OCI-LY7 (cell line): Measurements from ENCODE around the gene SHOC2. TPM values are rescaled to one million over a fixed set of nuclear protein-coding genes. Genes with fewer than 3 reads are reported as not detected.

Source experiments
- BruUV-seq: library from RNA; stranded (reverse); fragments of 400-500 nt; replicated peaks from 2 replicates; lab custom pipeline; 2021; lab: Mats Ljungman, UMichigan
- CTCF ChIA-PET: fragments of 300-600 bp; sonication (Branson Sonifier 250); formaldehyde crosslinking; loops from one replicate; lab custom pipeline; 2022; ENCODE audit warnings: antibody characterized with exemption; ENCODE audit not compliant: unreplicated experiment; lab: Charles Lee
- POLR2A ChIA-PET: fragments of 300-600 bp; sonication (Branson Sonifier 250); formaldehyde crosslinking; loops from one replicate; lab custom pipeline; 2022; ENCODE audit warnings: antibody characterized with exemption; lab: Charles Lee
- DNase-seq: peaks from one replicate; pipeline ENCODE4 v3.0.0-alpha.2; 2015; ENCODE audit warnings: low spot score
- H2AFZ ChIP-seq: fragments of 200-600 bp; sonication (generic), shearing (Covaris generic); 2 replicates; pipeline ENCODE4 v1.6.1; 2014; ENCODE audit warnings: mild to moderate bottlenecking, antibody characterized with exemption, low read length, moderate library complexity
- H3K27ac ChIP-seq: fragments of 200-600 bp; sonication (generic); 2 replicates; pipeline ENCODE4 v1.5.1; 2014; ENCODE audit warnings: mixed run types, low read depth, mild to moderate bottlenecking, moderate library complexity, low read length, inconsistent platforms; ENCODE audit not compliant: poor library complexity, severe bottlenecking
- H3K36me3 ChIP-seq: fragments of 200-600 bp; sonication (generic); 2 replicates; pipeline ENCODE4 v1.6.1; 2014; ENCODE audit warnings: mild to moderate bottlenecking, antibody characterized with exemption, low read length, moderate library complexity, mixed read lengths; ENCODE audit not compliant: insufficient read depth
- H3K4me1 ChIP-seq: fragments of 200-600 bp; sonication (generic); 2 replicates; pipeline ENCODE4 v1.5.1; 2014; ENCODE audit warnings: mild to moderate bottlenecking, low read length; ENCODE audit not compliant: insufficient read depth, poor library complexity, severe bottlenecking
- H3K4me2 ChIP-seq: fragments of 200-600 bp; sonication (generic); 2 replicates; pipeline ENCODE4 v1.6.1; 2014; ENCODE audit warnings: mild to moderate bottlenecking, low read length
- H3K4me3 ChIP-seq: fragments of 200-600 bp; sonication (generic); 2 replicates; pipeline ENCODE4 v1.5.1; 2014; ENCODE audit warnings: mild to moderate bottlenecking, low read depth, low read length; ENCODE audit not compliant: poor library complexity, severe bottlenecking
- H3K79me2 ChIP-seq: fragments of 200-600 bp; sonication (generic); 2 replicates; pipeline ENCODE4 v1.6.1; 2016; ENCODE audit warnings: low read depth, mild to moderate bottlenecking, low read length, moderate library complexity, mixed read lengths; ENCODE audit not compliant: insufficient read depth
- H3K9me2 ChIP-seq: fragments of 200-600 bp; sonication (generic); 2 replicates; pipeline ENCODE4 v1.6.1; 2016; ENCODE audit warnings: mild to moderate bottlenecking, low read length, mixed read lengths; ENCODE audit not compliant: insufficient read depth
- H3K9me3 ChIP-seq: fragments of 200-600 bp; sonication (generic); 2 replicates; pipeline ENCODE4 v1.6.1; 2014; ENCODE audit warnings: mild to moderate bottlenecking, mixed run types, low read length, mixed read lengths
- H4K20me1 ChIP-seq: fragments of 200-600 bp; sonication (generic); 2 replicates; pipeline ENCODE4 v1.6.1; 2014; ENCODE audit warnings: mild to moderate bottlenecking, antibody characterized with exemption, low read length, moderate library complexity, mixed read lengths; ENCODE audit not compliant: insufficient read depth
- CTCF ChIP-seq: fragments of 200-600 bp; sonication (generic); conservative IDR thresholded peaks from 2 replicates; pipeline ENCODE4 v1.5.1; 2014; ENCODE audit warnings: mild to moderate bottlenecking, antibody characterized with exemption, low read length, moderate library complexity, mixed read lengths
- EZH2phosphoT487 ChIP-seq: fragments of 200-600 bp; sonication (generic); IDR thresholded peaks from 2 replicates; pipeline ENCODE4 v1.6.1; 2018; ENCODE audit warnings: low read depth, borderline replicate concordance, mild to moderate bottlenecking, mixed run types, antibody characterized with exemption, low read length, moderate library complexity, mixed read lengths
- intact Hi-C: fragments of 100-400 bp; cut with micrococcal nuclease; formaldehyde crosslinking; loops from one replicate; pipeline ENCODE4 v1.10.0; 2022; ENCODE audit not compliant: unreplicated experiment
- total RNA-seq, 2 experiments: library from RNA; depleted of rRNA in 1 of 2; stranded (reverse); fragments of >200 nt in 1 of 2; shearing (Covaris generic) in 1 of 2; gene quantifications; 2 replicates each; pipeline ENCODE4 v1.2.3, GENCODE V29; 2014 to 2022

The SHOC2 gene
- total RNA-seq, 2 experiments from 2014 or later, result 54.1 to 92.2 TPM

- intact Hi-C loops, result no loop called here
- CTCF ChIA-PET, result no interaction called here
- Histone ChIP-seq H3K27ac (no peak overlapping the region), H4K20me1 (peaks cover 55% of the 10 kb centered on the region), H3K4me1 (peaks cover 4% of the 10 kb centered on the region), H3K9me3 (no peaks in the 10 kb centered on the region), H3K9me2 (no peaks in the 10 kb centered on the region), H3K4me3 (no peak overlapping the region), H3K79me2 (peaks cover 100% of the 10 kb centered on the region), H3K36me3 (peaks cover 81% of the 10 kb centered on the region), H3K4me2 (no peak overlapping the region), H2AFZ (no peak overlapping the region)
- POLR2A ChIA-PET, result interaction anchor here (1.7 kb wide), 1 partner anchor 18 kb away, joined by 5 read pairs; no protein-coding TSS in a partner anchor
- TF ChIP-seq CTCF (no peak), EZH2phosphoT487 (no peak)
- BruUV-seq, result no TSS peak
- DNase-seq, result no peak
Measured at GRCh38 chr10:110967009-110967630, 47.7 kb downstream of the SHOC2 start.

- no TSS peak for BruUV-seq
- no peak overlapping the region for H3K27ac ChIP-seq
- H3K9me3 ChIP-seq, result no peaks in the 10 kb centered on the region
- H3K4me3 ChIP-seq, result no peak overlapping the region
- ChIA-PET CTCF (no interaction called here), POLR2A (interaction anchor here (1.0 to 1.5 kb wide), 3 partner anchors 9 to 12 kb away, joined by 4 to 6 read pairs (median 4); no protein-coding TSS in a partner anchor)
- H4K20me1 ChIP-seq, result peaks cover 53% of the 10 kb centered on the region
- no peak overlapping the region for H2AFZ ChIP-seq
- TF ChIP-seq CTCF (no peak), EZH2phosphoT487 (no peak)
- intact Hi-C loops, result no loop called here
- no peak for DNase-seq
- H3K9me2 ChIP-seq, result no peaks in the 10 kb centered on the region
- peaks cover 100% of the 10 kb centered on the region for H3K79me2 ChIP-seq
- peaks cover 86% of the 10 kb centered on the region for H3K36me3 ChIP-seq
- H3K4me1 ChIP-seq, result peaks cover 8% of the 10 kb centered on the region
- H3K4me2 ChIP-seq, result no peak overlapping the region
Measured at GRCh38 chr10:110967645-110968044, 48.2 kb downstream of the SHOC2 start.

GRCh38 chr10:110969183-110969582 is 49.8 kb downstream of the SHOC2 start:
- Histone ChIP-seq H3K4me3 (no peak overlapping the region), H3K9me3 (no peaks in the 10 kb centered on the region), H4K20me1 (peaks cover 51% of the 10 kb centered on the region), H3K9me2 (no peaks in the 10 kb centered on the region), H3K27ac (no peak overlapping the region), H3K36me3 (peaks cover 74% of the 10 kb centered on the region), H2AFZ (no peak overlapping the region), H3K4me2 (no peak overlapping the region), H3K4me1 (peaks cover 18% of the 10 kb centered on the region), H3K79me2 (peaks cover 100% of the 10 kb centered on the region)
- CTCF ChIA-PET, result no interaction called here
- no TSS peak for BruUV-seq
- POLR2A ChIA-PET, result interaction anchor here (1.5 kb wide), 1 partner anchor 8 kb away, joined by 6 read pairs; no protein-coding TSS in a partner anchor
- intact Hi-C loops, result no loop called here
- TF ChIP-seq EZH2phosphoT487, result no peak
- no peak for TF ChIP-seq CTCF
- DNase-seq, result no peak
